HFF-Myc (cell line): ENCODE data around the gene TESMIN.

ENCODE experiments used
- DNase-seq: peaks from one replicate; pipeline ENCODE4 v3.0.0-alpha.2; 2011; ENCODE audit warnings: low read depth; ENCODE audit errors: extremely low read depth
- H3K4me3 ChIP-seq: replicated peaks from 2 replicates; pipeline ENCODE4 v1.5.1; 2011; ENCODE audit warnings: low read depth, mild to moderate bottlenecking, control low read depth, low read length
- CTCF ChIP-seq: IDR thresholded peaks from 2 replicates; pipeline ENCODE4 v1.5.1; 2012; ENCODE audit warnings: mild to moderate bottlenecking, low read depth, low read length, control low read depth; ENCODE audit errors: missing control alignments

TESMIN gene

GRCh38 chr11:68773521-68774193 is 22.3 kb upstream of the TESMIN start:
- DNase-seq = no peak
- no peak for TF ChIP-seq CTCF
- H3K4me3 ChIP-seq = no peak overlapping the region

GRCh38 chr11:68772936-68773335 is 21.6 kb upstream of the TESMIN start:
- DNase-seq = no peak
- TF ChIP-seq CTCF = no peak
- no peak overlapping the region for H3K4me3 ChIP-seq

GRCh38 chr11:68770781-68771180 is 19.5 kb upstream of the TESMIN start:
- DNase-seq = no peak
- no peak for TF ChIP-seq CTCF
- no peak overlapping the region for H3K4me3 ChIP-seq

GRCh38 chr11:68767672-68768071 is 16.4 kb upstream of the TESMIN start:
- DNase-seq = no peak
- H3K4me3 ChIP-seq = no peak overlapping the region
- TF ChIP-seq CTCF = no peak

GRCh38 chr11:68766786-68767185 is 15.5 kb upstream of the TESMIN start:
- TF ChIP-seq CTCF = no peak
- H3K4me3 ChIP-seq = no peak overlapping the region
- DNase-seq = no peak

- H3K4me3 ChIP-seq = no peak overlapping the region
- no peak for DNase-seq
- no peak for TF ChIP-seq CTCF
Measured at GRCh38 chr11:68764746-68765145, 13.4 kb upstream of the TESMIN start.

- H3K4me3 ChIP-seq = no peak overlapping the region
- no peak for DNase-seq
- TF ChIP-seq CTCF = no peak
Measured at GRCh38 chr11:68763926-68764657, 12.8 kb upstream of the TESMIN start.
